Hepatocyte (in vitro differentiated cells): Measurements from ENCODE around the gene ZNF205.

Experiments used
- EZH2 ChIP-seq: fragments of 200-600 bp; sonication (generic); IDR thresholded peaks from 2 replicates; pipeline ENCODE4 v1.6.1; 2016; ENCODE audit warnings: antibody characterized with exemption, mild to moderate bottlenecking, borderline replicate concordance
- EZH2phosphoT487 ChIP-seq: fragments of 200-600 bp; sonication (generic); IDR thresholded peaks from one replicate; pipeline ENCODE4 v1.6.1; 2018; ENCODE audit warnings: antibody characterized with exemption, mild to moderate bottlenecking, low read depth, moderate library complexity; ENCODE audit not compliant: unreplicated experiment, severe bottlenecking
- TF ChIP-seq, protein P1 (sequence below): fragments of 200-600 bp; sonication (generic); IDR thresholded peaks from 2 replicates; pipeline ENCODE4 v1.5.1; 2016; ENCODE audit warnings: antibody characterized with exemption, mild to moderate bottlenecking; ENCODE audit not compliant: poor library complexity

DNA sequence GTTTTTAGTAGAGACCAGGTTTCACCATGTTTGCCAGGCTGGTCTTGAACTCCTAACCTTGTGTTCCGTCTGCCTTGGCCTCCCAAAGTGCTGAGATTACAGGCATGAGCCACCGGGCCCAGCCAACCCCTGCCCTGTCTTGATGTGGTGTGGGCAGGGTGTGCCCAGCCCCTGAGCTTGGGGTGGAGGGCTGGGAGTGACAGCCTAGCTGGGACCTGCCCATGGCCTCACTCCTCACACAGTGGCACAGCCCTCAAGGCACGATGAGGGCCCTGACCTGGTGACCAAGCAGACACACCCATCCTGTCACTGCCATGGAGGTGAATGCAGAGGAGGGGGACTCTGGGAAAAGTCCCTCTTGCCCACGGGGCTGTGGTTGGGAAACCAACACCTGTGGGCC lies 43.9 kb upstream of the ZNF205 start:
- TF ChIP-seq, protein P1, sequence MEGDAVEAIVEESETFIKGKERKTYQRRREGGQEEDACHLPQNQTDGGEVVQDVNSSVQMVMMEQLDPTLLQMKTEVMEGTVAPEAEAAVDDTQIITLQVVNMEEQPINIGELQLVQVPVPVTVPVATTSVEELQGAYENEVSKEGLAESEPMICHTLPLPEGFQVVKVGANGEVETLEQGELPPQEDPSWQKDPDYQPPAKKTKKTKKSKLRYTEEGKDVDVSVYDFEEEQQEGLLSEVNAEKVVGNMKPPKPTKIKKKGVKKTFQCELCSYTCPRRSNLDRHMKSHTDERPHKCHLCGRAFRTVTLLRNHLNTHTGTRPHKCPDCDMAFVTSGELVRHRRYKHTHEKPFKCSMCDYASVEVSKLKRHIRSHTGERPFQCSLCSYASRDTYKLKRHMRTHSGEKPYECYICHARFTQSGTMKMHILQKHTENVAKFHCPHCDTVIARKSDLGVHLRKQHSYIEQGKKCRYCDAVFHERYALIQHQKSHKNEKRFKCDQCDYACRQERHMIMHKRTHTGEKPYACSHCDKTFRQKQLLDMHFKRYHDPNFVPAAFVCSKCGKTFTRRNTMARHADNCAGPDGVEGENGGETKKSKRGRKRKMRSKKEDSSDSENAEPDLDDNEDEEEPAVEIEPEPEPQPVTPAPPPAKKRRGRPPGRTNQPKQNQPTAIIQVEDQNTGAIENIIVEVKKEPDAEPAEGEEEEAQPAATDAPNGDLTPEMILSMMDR, result no peak
- no peak for TF ChIP-seq EZH2
- no peak for TF ChIP-seq EZH2phosphoT487
